ENCODE data around the gene TTLL13.

Gene TTLL13

GRCh38 chr15:90249203-90249863, at the start of gene TTLL13:
Gene TTLL13, plus strand, starts transcription at chr15:90249556. Its CDS starts 1,075 bp downstream, at chr15:90250631.
- peak; percentile 62 for DNase-seq (ENCODE audit: low read depth)

- DNase-seq (ENCODE audit: low read depth): no peak
Observed at GRCh38 chr15:90200534-90201129, 48.7 kb upstream of the TTLL13 start.

- peak; percentile 51 for DNase-seq (ENCODE audit: low read depth)
Observed at GRCh38 chr15:90201130-90201943, 48.0 kb upstream of the TTLL13 start, which contains the start of gene SEMA4B. Gene SEMA4B, plus strand, starts transcription at chr15:90201330. Its CDS starts 249 bp downstream, at chr15:90201579.

- DNase-seq (ENCODE audit: low read depth): no peak
Observed at GRCh38 chr15:90201944-90202375, 47.4 kb upstream of the TTLL13 start.

- no peak for DNase-seq (ENCODE audit: low read depth)
Observed at GRCh38 chr15:90202929-90203328, 46.4 kb upstream of the TTLL13 start.

- DNase-seq (ENCODE audit: low read depth): no peak
Observed at GRCh38 chr15:90203473-90203872, 45.9 kb upstream of the TTLL13 start.

GRCh38 chr15:90203922-90204321, 45.4 kb upstream of the TTLL13 start:
- DNase-seq (ENCODE audit: low read depth): no peak

GRCh38 chr15:90205050-90205848, 44.1 kb upstream of the TTLL13 start:
- DNase-seq (ENCODE audit: low read depth): no peak

- DNase-seq (ENCODE audit: low read depth): no peak
Observed at GRCh38 chr15:90205886-90206285, 43.5 kb upstream of the TTLL13 start.

GRCh38 chr15:90207252-90207651, 42.1 kb upstream of the TTLL13 start:
- no peak for DNase-seq (ENCODE audit: low read depth)

GRCh38 chr15:90208356-90208755, 41.0 kb upstream of the TTLL13 start:
- DNase-seq (ENCODE audit: low read depth): no peak

- DNase-seq (ENCODE audit: low read depth): no peak
Observed at GRCh38 chr15:90209591-90209990, 39.8 kb upstream of the TTLL13 start.

- DNase-seq (ENCODE audit: low read depth): no peak
Observed at GRCh38 chr15:90210593-90210992, 38.8 kb upstream of the TTLL13 start.

- no peak for DNase-seq (ENCODE audit: low read depth)
Observed at GRCh38 chr15:90211009-90211408, 38.3 kb upstream of the TTLL13 start.

GRCh38 chr15:90211440-90212143, 37.8 kb upstream of the TTLL13 start:
- no peak for DNase-seq (ENCODE audit: low read depth)

GRCh38 chr15:90212221-90213098, 36.9 kb upstream of the TTLL13 start:
- no peak for DNase-seq (ENCODE audit: low read depth)

GRCh38 chr15:90213122-90213817, 36.1 kb upstream of the TTLL13 start:
- no peak for DNase-seq (ENCODE audit: low read depth)

- DNase-seq (ENCODE audit: low read depth): no peak
Observed at GRCh38 chr15:90213818-90214204, 35.5 kb upstream of the TTLL13 start.

- no peak for DNase-seq (ENCODE audit: low read depth)
Observed at GRCh38 chr15:90214553-90215196, 34.7 kb upstream of the TTLL13 start.

All from stimulated activated CD8-positive, alpha-beta memory T cell treated with anti-CD3 and anti-CD28 coated beads, Interleukin-12 subunit alpha, Interleukin-12 subunit beta, amount 100 ng/mL, for 1 hour (primary cell).